GM12864 (cell line): ENCODE results near the gene SLC22A3.

Experiments
- DNase-seq: peaks from one replicate; pipeline ENCODE4 v3.0.0-alpha.2; 2011; ENCODE audit warnings: low read depth
- H3K4me3 ChIP-seq: 2 replicates; pipeline ENCODE4 v1.5.1; 2011; ENCODE audit warnings: mild to moderate bottlenecking, low read depth, low read length, control low read depth
- TF ChIP-seq, protein P1 (sequence below): IDR thresholded peaks from 2 replicates; pipeline ENCODE4 v1.5.1; 2011; ENCODE audit warnings: low read depth, mild to moderate bottlenecking, moderate library complexity, low read length, control low read depth, inconsistent platforms; ENCODE audit errors: missing control alignments

SLC22A3 gene

GRCh38 chr6:160357088-160357487, 8.9 kb downstream of the SLC22A3 start:
- TF ChIP-seq, protein P1, sequence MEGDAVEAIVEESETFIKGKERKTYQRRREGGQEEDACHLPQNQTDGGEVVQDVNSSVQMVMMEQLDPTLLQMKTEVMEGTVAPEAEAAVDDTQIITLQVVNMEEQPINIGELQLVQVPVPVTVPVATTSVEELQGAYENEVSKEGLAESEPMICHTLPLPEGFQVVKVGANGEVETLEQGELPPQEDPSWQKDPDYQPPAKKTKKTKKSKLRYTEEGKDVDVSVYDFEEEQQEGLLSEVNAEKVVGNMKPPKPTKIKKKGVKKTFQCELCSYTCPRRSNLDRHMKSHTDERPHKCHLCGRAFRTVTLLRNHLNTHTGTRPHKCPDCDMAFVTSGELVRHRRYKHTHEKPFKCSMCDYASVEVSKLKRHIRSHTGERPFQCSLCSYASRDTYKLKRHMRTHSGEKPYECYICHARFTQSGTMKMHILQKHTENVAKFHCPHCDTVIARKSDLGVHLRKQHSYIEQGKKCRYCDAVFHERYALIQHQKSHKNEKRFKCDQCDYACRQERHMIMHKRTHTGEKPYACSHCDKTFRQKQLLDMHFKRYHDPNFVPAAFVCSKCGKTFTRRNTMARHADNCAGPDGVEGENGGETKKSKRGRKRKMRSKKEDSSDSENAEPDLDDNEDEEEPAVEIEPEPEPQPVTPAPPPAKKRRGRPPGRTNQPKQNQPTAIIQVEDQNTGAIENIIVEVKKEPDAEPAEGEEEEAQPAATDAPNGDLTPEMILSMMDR, result no peak
- no peak for DNase-seq
- H3K4me3 ChIP-seq, result no peak overlapping the region

DNA sequence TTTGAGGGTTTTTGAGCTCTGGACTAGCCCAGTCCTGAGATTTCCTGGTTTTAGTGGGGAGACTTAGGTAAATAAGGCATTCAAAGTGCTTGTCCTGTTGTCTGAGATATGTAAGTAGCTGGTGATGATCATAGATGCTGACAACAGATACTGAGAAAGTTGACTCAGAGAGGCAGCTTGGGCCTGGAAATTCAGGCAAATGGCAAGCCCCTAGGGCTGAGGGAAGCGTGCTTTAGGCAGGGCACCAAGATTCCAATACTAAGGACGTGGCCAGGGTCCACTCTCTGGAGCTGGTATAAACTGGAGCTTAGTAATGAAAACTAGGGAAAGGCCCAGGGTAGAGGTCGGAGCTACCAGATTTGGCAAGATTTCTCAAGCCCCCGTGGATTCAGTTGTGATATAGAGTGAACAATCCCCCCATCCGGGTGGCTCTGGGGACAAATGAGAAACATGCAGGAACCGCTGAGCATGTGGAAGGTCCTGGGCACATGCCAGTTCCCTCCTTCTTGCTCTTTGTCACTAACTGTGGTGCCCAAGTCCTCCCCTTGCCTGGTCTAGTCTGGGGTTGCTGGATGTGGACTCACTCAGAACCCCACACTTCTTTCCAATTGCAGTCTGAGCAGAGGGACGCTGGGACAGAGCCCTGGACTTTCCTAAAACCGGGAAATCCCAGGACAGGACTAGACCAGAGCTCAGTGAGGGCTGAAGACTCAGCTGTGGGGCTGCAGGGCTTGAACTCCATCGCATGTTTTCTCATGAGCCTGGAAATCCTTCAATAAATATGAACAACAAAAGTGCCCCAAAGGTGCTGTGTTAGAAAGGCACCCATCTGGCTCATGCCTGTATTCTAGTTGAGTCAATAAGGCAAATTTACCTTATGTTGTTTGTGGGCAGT, 10.3 kb downstream of the SLC22A3 start:
- no peak overlapping the region for H3K4me3 ChIP-seq
- no peak for DNase-seq
- TF ChIP-seq, protein P1, result no peak

DNA sequence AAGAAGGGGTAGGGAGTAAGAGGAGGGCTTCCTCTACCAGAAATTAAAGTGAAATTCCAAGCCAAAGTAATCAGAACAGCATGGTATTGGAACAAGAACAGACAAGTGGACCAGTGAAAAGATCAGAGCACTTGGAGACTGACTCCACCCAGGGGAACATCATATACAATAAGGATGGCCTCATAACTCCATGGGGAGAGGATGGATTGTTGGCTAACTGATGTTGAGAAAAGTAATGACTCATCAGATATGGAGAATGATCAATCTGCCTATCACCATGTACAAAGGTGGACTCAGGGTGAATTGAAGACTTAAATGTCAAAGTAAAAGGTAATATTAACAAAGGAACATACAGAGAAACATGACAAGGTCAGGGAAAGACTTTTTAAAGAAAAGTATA, 12.8 kb downstream of the SLC22A3 start:
- H3K4me3 ChIP-seq, result no peak overlapping the region
- DNase-seq, result no peak
- TF ChIP-seq, protein P1, result no peak

DNA sequence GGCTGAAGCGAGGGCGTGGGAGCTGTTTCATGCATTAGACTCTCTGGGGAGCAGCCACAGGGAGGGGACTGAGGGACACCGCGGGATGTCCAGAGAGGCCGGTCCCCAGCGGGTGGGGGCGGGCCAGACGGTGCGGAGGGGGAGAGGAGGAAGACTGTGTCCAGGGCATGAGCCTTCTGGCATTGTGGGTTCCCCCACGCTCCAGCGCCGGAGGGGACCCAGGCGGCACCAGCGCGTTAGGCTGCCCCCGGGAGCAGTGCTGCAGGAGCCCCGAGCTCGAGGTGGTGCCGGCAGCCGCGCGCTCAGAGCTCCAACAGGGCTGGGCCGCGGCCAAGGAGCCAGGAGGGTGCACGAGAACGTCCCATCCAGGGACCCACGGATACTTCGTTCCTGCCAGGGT, 14.4 kb downstream of the SLC22A3 start:
- no peak for DNase-seq
- no peak overlapping the region for H3K4me3 ChIP-seq
- TF ChIP-seq, protein P1, result no peak

GRCh38 chr6:160363016-160363996, 15.1 kb downstream of the SLC22A3 start:
- H3K4me3 ChIP-seq, result no peak overlapping the region
- no peak for DNase-seq
- TF ChIP-seq, protein P1, result no peak

- no peak overlapping the region for H3K4me3 ChIP-seq
- DNase-seq, result no peak
- TF ChIP-seq, protein P1, result no peak
Observed at GRCh38 chr6:160365117-160365516, 16.9 kb downstream of the SLC22A3 start.
